ENCODE data around the gene KSR1. TPM values are rescaled to one million over a fixed set of nuclear protein-coding genes. Genes with fewer than 3 reads are reported as not detected.

The KSR1 gene
- total and polyA plus RNA-seq, 10 of the 15 experiments (the other 5 are each of a cell fraction or from before 2014, with no cell fraction given): 0.97 to 66.6 (median 22.9) TPM

- TF ChIP-seq ZNF592 (IDR thresholded peaks at IDR 0.05) (0 out of 2 replicates have a peak, but pooled peaks have one; percentile 31), CHD4 (IDR thresholded peaks at IDR 0.05) (no peak), NBN (IDR thresholded peaks at IDR 0.05) (peak; percentile 93), PML (IDR thresholded peaks at IDR 0.05; ENCODE audit: low read length) (peak; percentile 76), MEF2A (IDR thresholded peaks at IDR 0.05; ENCODE audit: insufficient read depth, low read depth, low read length) (peak; percentile 85), FOS (IDR thresholded peaks at IDR 0.05; ENCODE audit: borderline replicate concordance, extremely low read depth, insufficient read length) (no peak), JUNB (IDR thresholded peaks at IDR 0.05) (peak; percentile 85), ZNF274 (IDR thresholded peaks at IDR 0.05; ENCODE audit: insufficient read depth, insufficient read length) (no peak), SPI1 (IDR thresholded peaks at IDR 0.05; ENCODE audit: borderline replicate concordance, insufficient read depth, low read depth, low read length) (peak; percentile 26), ATF7 (IDR thresholded peaks at IDR 0.05; ENCODE audit: low read depth) (peak; percentile 92), MXI1 (IDR thresholded peaks at IDR 0.05; ENCODE audit: low read depth, low read length) (peak; percentile 9; the same call in 1 of the 2 replicates)
Observed at GRCh38 chr17:27544350-27545131, 88.3 kb downstream of the KSR1 start (continued).

Measured in GM12878 (cell line).